Choroid plexus epithelial cell (primary cell): ENCODE results near the gene ADAM12.

Experiments
- DNase-seq: peaks from one replicate; pipeline ENCODE4 v3.0.0-alpha.2; 2010; ENCODE audit warnings: low read depth
- H3K4me3 ChIP-seq: 2 replicates; pipeline ENCODE4 v1.5.1; 2011; ENCODE audit warnings: low read depth, mild to moderate bottlenecking, control low read depth, low read length, moderate library complexity
- CTCF ChIP-seq: conservative IDR thresholded peaks from 2 replicates; pipeline ENCODE4 v1.5.1; 2011; ENCODE audit warnings: low read depth, mild to moderate bottlenecking, control low read depth, inconsistent platforms, low read length, moderate library complexity

ADAM12 gene

GRCh38 chr10:126114884-126115555 lies 273.3 kb downstream of the ADAM12 start:
- no peak for DNase-seq
- H3K4me3 ChIP-seq: no peak overlapping the region

GRCh38 chr10:126111516-126111915 lies 276.8 kb downstream of the ADAM12 start:
- TF ChIP-seq CTCF: no peak
- DNase-seq: peak; percentile 27
- H3K4me3 ChIP-seq: no peak overlapping the region

More at GRCh38 chr10:126114884-126115555, 273.3 kb downstream of the ADAM12 start:
- no peak for TF ChIP-seq CTCF

- no peak overlapping the region for H3K4me3 ChIP-seq
- no peak for TF ChIP-seq CTCF
- DNase-seq: peak; percentile 68
Measured at GRCh38 chr10:126110489-126111180, 277.6 kb downstream of the ADAM12 start.

GRCh38 chr10:126109893-126110292 lies 278.4 kb downstream of the ADAM12 start:
- no peak for TF ChIP-seq CTCF
- DNase-seq: no peak
- H3K4me3 ChIP-seq: no peak overlapping the region

- no peak for TF ChIP-seq CTCF
- no peak overlapping the region for H3K4me3 ChIP-seq
- no peak for DNase-seq
Measured at GRCh38 chr10:126108693-126109092, 279.6 kb downstream of the ADAM12 start.

- no peak overlapping the region for H3K4me3 ChIP-seq
- no peak for TF ChIP-seq CTCF
- no peak for DNase-seq
Measured at GRCh38 chr10:126104767-126105166, 283.5 kb downstream of the ADAM12 start.

- DNase-seq: peak; percentile 20
- H3K4me3 ChIP-seq: no peak overlapping the region
- no peak for TF ChIP-seq CTCF
Measured at GRCh38 chr10:126102636-126103035, 285.6 kb downstream of the ADAM12 start.
